Cortex of kidney (tissue), 1 donor: ENCODE results near the gene UACA.
"Not testable (repeated sequence)": the region's sequence is repeated elsewhere in the genome, so short reads cannot be mapped to it uniquely, and the experiment has no call there.

Experiments
- DNase-seq: peaks from one replicate; lab custom pipeline; 2025; lab: John Stamatoyannopoulos, UW

The UACA gene

DNA sequence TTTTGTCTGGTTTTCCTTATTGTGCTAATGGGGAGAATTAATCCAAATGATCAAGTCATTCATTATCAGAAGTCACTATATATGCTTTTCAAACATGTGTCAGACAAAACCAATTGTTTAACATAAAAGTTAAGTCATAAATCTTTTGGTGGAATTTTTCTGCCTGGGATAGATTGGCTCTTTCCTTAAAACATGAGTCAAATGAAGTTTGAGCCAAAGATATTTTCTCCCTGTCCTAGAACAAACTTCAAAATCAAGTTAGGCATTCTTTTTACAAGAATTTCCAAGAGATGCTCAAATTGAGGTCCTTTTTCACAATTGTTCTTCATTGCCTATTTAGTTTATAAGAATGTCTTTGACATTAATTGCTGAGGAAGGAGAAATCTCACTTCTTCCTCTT, 138.3 kb downstream of the UACA start:
- DNase-seq: no peak

DNA sequence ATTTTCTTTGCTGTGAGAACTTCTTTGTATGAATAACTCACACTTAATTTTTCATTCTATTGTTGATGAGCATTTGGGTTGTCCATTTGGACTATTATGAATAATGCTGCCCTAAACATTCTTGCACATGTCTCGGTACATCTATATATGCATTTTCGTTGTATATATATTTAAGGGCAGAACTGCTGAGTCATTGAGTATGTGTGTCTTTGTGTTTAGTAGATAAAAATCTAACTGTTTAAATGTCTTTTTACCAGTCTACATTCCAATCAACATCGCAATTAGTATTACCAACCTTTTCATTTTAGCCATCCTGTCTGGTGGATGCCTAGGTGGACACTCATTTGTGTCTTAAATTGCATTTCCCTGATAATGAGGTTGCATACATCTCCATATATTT, 144.4 kb downstream of the UACA start:
- DNase-seq: no peak

DNA sequence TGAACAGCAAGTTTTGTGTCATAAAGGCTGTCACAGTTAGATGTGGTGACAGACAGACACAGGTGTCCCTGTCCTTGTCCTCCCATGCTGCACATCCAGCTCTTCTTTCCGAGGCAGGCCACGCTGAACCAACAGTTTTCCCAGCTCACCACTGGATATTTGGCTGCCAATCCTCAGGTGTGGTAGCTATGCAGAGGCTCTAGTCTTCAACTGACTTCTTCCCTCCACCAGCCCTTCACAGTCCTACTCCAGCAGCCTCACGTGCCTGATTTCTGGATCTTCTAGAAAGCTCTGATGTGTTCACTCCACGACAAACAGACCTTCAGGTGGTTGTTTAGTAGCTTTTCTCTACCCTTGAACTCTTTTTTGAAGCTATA, 145.5 kb downstream of the UACA start:
- DNase-seq: no peak

DNA sequence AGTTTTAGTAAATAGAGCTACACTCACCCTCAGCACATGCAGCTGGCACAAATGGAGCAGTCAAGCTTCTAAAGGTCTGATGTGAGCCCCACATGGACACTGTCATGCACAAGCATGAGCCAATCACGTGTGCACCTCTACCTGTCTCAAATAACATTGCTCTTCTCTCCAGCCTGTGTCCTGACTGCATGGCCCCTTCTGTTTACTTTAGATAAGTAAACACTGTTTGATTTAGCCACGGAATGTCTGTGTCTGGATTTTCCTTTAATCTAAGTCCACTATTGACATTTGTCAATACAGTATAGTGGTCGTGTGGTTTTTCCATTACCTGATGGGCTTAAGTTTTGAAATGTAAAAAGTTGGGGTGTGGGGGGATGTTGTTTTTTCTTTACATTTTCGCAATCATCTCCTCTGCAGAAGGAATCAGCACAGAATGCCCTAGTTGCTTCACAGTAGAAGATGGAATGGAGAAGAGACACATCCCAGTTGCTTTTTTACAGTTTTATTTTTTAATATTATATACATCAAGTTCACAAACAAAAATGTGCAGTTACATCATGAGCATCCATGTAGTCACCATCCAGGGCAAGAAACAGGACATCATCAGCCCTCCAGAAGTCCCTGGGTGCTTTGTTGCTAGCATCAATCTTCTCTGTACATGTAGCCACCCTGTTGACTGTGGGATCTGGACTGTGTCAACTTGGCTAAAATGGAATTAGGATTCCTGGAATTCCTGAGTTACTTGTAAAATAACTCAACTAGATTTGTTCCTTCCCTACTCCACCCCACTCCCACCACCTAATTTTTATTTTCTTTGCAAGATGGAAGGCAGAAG, 146.1 kb downstream of the UACA start:
- no peak for DNase-seq

- DNase-seq: not testable (repeated sequence)
These were observed 147.0 kb downstream of the UACA start for GRCh38 chr15:70616311-70616756.

DNA sequence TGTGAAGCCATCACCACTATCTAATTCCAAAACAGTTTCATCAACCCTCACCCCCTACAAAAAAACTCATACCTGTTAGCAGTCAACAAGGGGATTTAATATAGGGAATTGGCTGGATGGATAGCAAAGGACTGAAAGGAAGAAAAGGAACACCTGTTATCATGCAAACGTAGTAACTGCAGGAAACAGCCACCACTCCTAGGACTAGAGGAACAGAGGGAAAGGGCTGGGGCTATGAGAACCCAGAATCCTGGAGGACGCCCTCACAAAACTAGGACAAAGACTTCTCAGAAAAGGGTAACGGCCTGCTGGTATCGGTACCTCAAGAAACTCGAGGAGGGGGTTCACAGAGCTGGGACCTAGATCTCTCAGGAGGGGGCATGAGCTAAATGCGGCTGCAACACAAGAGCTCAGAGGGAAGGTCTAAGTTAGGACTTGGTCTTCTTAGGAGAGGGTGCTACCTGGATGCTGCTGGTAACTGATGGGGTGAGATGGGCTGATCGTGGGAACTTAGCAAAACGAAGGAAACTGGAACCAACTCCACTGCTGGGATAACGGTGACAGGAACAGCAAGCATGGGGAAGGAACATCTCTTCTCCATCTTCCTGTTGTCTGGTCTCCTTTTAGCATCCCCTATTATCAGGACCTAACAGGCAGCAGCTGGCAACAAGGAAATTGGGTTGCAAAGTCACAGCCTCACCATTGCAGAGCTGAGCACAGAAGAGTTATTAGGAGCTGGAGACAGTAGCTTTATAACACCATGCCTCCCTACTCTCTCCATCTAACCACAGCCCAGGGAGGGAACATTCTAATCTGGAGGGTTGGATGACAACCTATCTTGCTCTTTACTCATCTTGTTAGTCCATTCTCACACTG, 147.7 kb downstream of the UACA start:
- DNase-seq: no peak

DNA sequence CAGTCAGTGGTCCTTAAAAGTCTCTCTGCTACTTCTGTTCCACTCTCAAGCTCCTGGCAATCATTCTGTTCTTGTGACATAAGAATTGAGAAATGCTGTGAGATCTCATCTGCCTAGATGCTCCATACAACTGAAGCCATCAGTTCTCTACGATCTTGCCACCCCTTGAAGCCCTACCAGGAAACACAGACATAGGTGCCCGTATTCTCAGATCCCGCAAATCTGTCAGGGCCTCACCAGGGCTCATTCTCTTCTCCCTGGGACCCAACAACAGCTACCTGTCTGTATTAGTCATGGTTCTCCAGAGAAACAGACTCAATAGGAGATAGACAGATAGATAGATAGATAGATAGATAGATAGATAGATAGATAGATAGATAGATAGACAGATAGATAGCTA, 149.1 kb downstream of the UACA start:
- DNase-seq: no peak

DNA sequence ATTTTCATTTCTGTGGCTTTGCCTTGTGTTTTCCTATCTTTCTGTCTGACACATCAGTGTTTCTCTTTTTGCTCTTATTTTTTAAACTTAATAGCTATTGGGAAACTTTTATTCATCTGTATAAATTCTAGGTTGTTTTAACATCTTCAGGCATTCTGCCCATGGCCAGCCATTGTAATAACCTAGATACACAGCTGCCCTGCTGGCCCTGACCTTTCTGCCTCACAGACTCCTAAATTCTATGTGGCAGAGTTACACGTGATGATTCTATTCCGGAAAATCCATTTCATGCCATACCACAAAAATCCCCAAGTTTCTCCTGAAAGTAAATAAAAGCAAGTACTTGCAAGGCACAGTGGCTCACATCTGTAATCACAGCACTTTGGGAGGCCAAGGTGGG, 150.1 kb downstream of the UACA start:
- DNase-seq: no peak

DNA sequence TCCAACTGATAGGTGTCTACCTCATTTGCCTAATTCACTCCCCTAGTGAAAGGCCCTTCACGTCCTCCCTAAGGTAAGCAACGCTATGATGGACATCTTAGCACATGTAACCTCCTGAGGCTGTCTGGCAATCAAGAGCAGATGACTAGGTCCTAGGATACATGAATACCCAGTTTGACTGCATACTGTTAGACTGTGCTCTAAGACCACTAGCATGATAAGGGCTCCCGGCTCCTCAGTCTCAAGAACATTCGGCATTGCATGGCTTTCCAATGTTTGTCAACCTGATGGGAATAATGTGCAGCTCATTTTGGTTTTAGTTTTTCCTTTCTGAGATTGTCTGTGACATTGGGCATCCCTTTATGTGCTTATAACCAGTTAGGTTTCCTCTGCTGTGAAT, 152.1 kb downstream of the UACA start:
- no peak for DNase-seq

DNA sequence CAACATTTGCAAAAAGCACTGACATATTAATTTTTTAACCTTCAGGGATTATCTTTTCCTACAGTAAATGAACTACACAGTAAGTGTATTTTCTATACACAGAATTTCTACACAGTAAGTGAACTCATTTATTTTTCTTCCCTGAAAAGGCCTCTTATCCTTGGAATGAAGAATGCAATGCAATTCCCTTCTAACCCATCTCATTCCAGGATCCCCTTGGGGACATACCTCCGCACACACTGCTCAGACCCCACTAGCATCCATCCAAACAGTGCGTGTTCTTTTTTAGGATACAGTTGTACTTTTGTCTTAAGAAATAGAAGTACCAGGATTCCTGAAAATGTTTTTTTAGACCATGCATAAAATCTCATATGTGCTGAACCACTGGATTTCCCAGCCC, 152.8 kb downstream of the UACA start:
- no peak for DNase-seq

DNA sequence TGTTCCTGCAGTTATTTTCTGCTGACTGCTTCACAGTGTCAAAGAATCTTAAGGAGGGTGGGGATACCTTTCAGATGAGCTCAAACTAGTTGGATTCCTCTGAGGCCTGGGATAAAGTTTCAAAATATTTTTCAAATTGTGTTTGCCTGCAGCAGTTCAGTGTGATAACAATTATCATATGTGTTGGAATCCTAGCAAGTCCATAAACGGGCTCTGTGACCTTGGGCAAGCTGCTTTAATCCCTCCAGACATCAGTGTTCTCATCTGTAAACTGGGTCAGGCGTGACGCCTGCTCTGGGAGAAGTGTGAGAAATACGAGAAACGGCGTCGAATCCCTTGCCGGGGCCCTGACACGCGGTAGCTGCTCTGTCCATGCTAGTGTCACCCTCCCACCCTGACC, 153.5 kb downstream of the UACA start:
- DNase-seq: no peak

GRCh38 chr15:70608144-70608543, 155.2 kb downstream of the UACA start:
- DNase-seq: no peak

DNA sequence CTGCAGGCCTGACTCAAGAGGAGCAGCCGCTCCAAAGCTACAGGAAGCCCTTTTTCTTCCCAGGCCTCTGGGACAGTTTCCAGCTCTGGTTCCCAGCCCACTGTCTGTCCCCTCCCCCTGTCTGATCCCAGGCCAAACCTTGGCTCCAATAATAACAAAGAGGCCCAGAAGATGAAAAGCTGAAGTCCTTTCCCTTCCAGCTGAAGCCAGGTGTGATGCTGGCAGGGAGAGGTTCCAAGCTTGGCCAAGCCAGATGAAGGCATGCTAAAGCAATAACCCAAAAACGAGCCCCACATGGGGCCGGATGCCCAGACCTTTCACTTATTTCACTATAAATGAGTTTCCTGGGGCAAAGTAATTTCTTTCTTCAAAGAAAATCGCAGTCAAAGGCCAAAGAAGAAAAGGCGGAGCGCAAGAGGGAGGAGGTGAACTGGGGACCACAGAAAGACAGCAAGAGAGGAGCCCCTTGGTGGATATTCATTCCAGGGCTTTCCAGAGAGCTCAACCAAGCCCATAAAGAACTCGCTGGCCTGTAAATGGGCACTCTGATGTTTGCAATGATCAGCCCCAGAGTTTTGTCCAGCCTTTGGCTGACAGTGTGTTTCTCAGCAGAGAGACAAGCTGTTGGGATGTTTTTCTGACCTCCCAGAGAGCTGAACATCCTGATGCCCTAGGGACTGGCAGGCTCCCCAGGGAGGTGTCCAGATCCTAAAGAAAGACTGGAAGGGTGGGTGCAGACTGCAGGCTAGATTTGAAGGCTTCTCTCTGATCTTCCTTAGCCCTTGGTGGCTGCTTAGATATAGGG, 157.6 kb downstream of the UACA start:
- DNase-seq: no peak

- DNase-seq: no peak
These were observed 158.6 kb downstream of the UACA start for GRCh38 chr15:70604666-70605315.
